ENCODE results near the gene HPS1. TPM values are rescaled to one million over a fixed set of nuclear protein-coding genes. Genes with fewer than 3 reads are reported as not detected.

The HPS1 gene
- total and polyA plus RNA-seq, 2 of the 8 experiments (the other 6 are each of a cell fraction or from before 2014, with no cell fraction given): 38.7 to 61.7 TPM

- peak; percentile 77 to 100 (median 96) for TF ChIP-seq CTCF (IDR thresholded peaks at IDR 0.05; ENCODE audit: control extremely low read depth in 1 of 3, insufficient read depth in 1 of 3, low read depth in 1 of 3, low read length in 3 of 3)
- no peak for TF ChIP-seq MAX (IDR thresholded peaks at IDR 0.05)
- no peak for TF ChIP-seq KDM5A (IDR thresholded peaks at IDR 0.05; ENCODE audit: low read length)
- no peak for TF ChIP-seq SIX5 (IDR thresholded peaks at IDR 0.05; ENCODE audit: low read depth, low read length)
Measured at GRCh38 chr10:98425511-98426352, 21.0 kb downstream of the HPS1 start (continued).

Data from H1 (cell line).